GM12892 (cell line): ENCODE data around the gene CEP131.
A peak's percentile ranks its signal among the peaks of the same experiment; 100 is the strongest.
"Not testable (repeated sequence)": the region's sequence is repeated elsewhere in the genome, so short reads cannot be mapped to it uniquely, and the experiment has no call there.

ENCODE experiments used
- DNase-seq: peaks from one replicate; pipeline ENCODE4 v3.0.0; 2011; ENCODE audit not compliant: insufficient read length
- FAIRE-seq: peaks from 2 replicates; lab custom pipeline; 2011; peaks lifted over from hg19 to GRCh38; lab: Jason Lieb, UNC
- POLR2A ChIP-seq: IDR thresholded peaks from 2 replicates; pipeline ENCODE4 v1.6.1; 2011; ENCODE audit warnings: low read depth, low read length, control low read depth
- POLR2AphosphoS5 ChIP-seq: IDR thresholded peaks from 2 replicates; pipeline ENCODE4 v1.6.1; 2011; ENCODE audit warnings: low read depth, low read length, control low read depth
- TAF1 ChIP-seq: IDR thresholded peaks from 2 replicates; pipeline ENCODE4 v1.6.1; 2011; ENCODE audit warnings: low read depth, mild to moderate bottlenecking, control low read depth, low read length, borderline replicate concordance

CEP131 gene

GRCh38 chr17:81228834-81229665 is 6.3 kb upstream of the CEP131 start:
- FAIRE-seq = no peak
- no peak for TF ChIP-seq POLR2AphosphoS5
- TF ChIP-seq TAF1 = 0 out of 2 replicates have a peak, but pooled peaks have one; percentile 0
- no peak for TF ChIP-seq POLR2A
- DNase-seq = no peak

- peak; percentile 69 for DNase-seq
- TF ChIP-seq TAF1 = 0 out of 2 replicates have a peak, but pooled peaks have one; percentile 10
- no peak for TF ChIP-seq POLR2AphosphoS5
- TF ChIP-seq POLR2A = peak; percentile 27; the same call in 1 of the 2 replicates
- FAIRE-seq = peak; percentile 93
Observed at GRCh38 chr17:81228420-81228819, 5.7 kb upstream of the CEP131 start.

GRCh38 chr17:81227630-81228029 is 4.9 kb upstream of the CEP131 start:
- peak; percentile 74 for FAIRE-seq
- not testable (repeated sequence) for DNase-seq

- no peak for DNase-seq
- TF ChIP-seq POLR2A (no peak), TAF1 (no peak), POLR2AphosphoS5 (no peak)
- FAIRE-seq = no peak
Observed at GRCh38 chr17:81223762-81224130, 981 bp upstream of the CEP131 start.

GRCh38 chr17:81222620-81222905 is 202 bp downstream of the CEP131 start:
- FAIRE-seq (no peak), DNase-seq (no peak)
- TF ChIP-seq POLR2A (no peak), POLR2AphosphoS5 (no peak), TAF1 (no peak)

GRCh38 chr17:81221842-81222619 is 734 bp downstream of the CEP131 start:
- TF ChIP-seq TAF1 = no peak
- TF ChIP-seq POLR2A = no peak
- no peak for TF ChIP-seq POLR2AphosphoS5
- no peak for FAIRE-seq
- no peak for DNase-seq

- FAIRE-seq (no peak), DNase-seq (no peak)
- TF ChIP-seq POLR2A (no peak), TAF1 (no peak), POLR2AphosphoS5 (no peak)
Observed at GRCh38 chr17:81221371-81221841, 1.4 kb downstream of the CEP131 start.

GRCh38 chr17:81219476-81220180 is 3.1 kb downstream of the CEP131 start:
- FAIRE-seq = no peak
- TF ChIP-seq TAF1 (no peak), POLR2AphosphoS5 (no peak), POLR2A (no peak)
- no peak for DNase-seq

GRCh38 chr17:81218991-81219390 is 3.8 kb downstream of the CEP131 start:
- FAIRE-seq = no peak
- no peak for TF ChIP-seq POLR2A
- TF ChIP-seq TAF1 = no peak
- TF ChIP-seq POLR2AphosphoS5 = no peak
- no peak for DNase-seq

GRCh38 chr17:81218459-81218858 is 4.3 kb downstream of the CEP131 start:
- DNase-seq (no peak), FAIRE-seq (no peak)
- TF ChIP-seq POLR2AphosphoS5 (no peak), TAF1 (no peak), POLR2A (no peak)

GRCh38 chr17:81217491-81217890 is 5.3 kb downstream of the CEP131 start:
- no peak for DNase-seq
- FAIRE-seq = no peak
- TF ChIP-seq POLR2AphosphoS5 (no peak), TAF1 (no peak), POLR2A (no peak)

GRCh38 chr17:81213978-81214377 is 8.8 kb downstream of the CEP131 start:
- DNase-seq (no peak), FAIRE-seq (no peak)
- TF ChIP-seq TAF1 = no peak
- TF ChIP-seq POLR2A = no peak
- TF ChIP-seq POLR2AphosphoS5 = no peak
